Activated naive CD8-positive, alpha-beta T cell treated with anti-CD3 and anti-CD28 coated beads, Interleukin-2, amount 10 ng/mL, durations not matched to agents 7 days and 5 days (primary cell): Measurements from ENCODE around the gene RUFY4. TPM values are rescaled to one million over a fixed set of nuclear protein-coding genes. Genes with fewer than 3 reads are reported as not detected.
"Not testable (repeated sequence)": the region's sequence is repeated elsewhere in the genome, so short reads cannot be mapped to it uniquely, and the experiment has no call there.

ENCODE experiments used
- ATAC-seq: fragments of 150-1000 bp; cut with Tn5 transposase; one replicate; pipeline ENCODE4 v1.10.0; 2021; ENCODE audit warnings: low read depth, moderate library complexity
- POLR2A ChIA-PET: fragments of 350-600 bp; sonication (Branson Sonifier 250); formaldehyde crosslinking; loops from one replicate; lab custom pipeline; 2021; ENCODE audit warnings: antibody characterized with exemption; lab: Charles Lee
- DNase-seq: peaks from one replicate; pipeline ENCODE4 v3.0.0; 2021
- H3K27ac Mint-ChIP-seq: one replicate; pipeline ENCODE4 v1.8.0; 2022; ENCODE audit warnings: mild to moderate bottlenecking, mixed read lengths
- H3K27me3 Mint-ChIP-seq: one replicate; pipeline ENCODE4 v1.8.0; 2022; ENCODE audit warnings: mild to moderate bottlenecking, moderate library complexity, mixed read lengths
- H3K36me3 Mint-ChIP-seq: one replicate; pipeline ENCODE4 v1.8.0; 2021; ENCODE audit warnings: mild to moderate bottlenecking, mixed read lengths
- H3K4me1 Mint-ChIP-seq: one replicate; pipeline ENCODE4 v1.8.0; 2021; ENCODE audit warnings: mixed read lengths
- H3K4me3 Mint-ChIP-seq: one replicate; pipeline ENCODE4 v1.8.0; 2022; ENCODE audit warnings: mild to moderate bottlenecking, moderate library complexity, mixed read lengths
- H3K9me3 Mint-ChIP-seq: one replicate; pipeline ENCODE4 v1.8.0; 2021; ENCODE audit warnings: mixed read lengths
- total RNA-seq, 2 experiments: library from RNA; stranded (reverse); gene quantifications; one replicate each; pipeline ENCODE4 v1.2.3, GENCODE V29; 2021

The RUFY4 gene
- total RNA-seq, 2 experiments from 2014 or later = 3.0 to 4.9 TPM

DNA sequence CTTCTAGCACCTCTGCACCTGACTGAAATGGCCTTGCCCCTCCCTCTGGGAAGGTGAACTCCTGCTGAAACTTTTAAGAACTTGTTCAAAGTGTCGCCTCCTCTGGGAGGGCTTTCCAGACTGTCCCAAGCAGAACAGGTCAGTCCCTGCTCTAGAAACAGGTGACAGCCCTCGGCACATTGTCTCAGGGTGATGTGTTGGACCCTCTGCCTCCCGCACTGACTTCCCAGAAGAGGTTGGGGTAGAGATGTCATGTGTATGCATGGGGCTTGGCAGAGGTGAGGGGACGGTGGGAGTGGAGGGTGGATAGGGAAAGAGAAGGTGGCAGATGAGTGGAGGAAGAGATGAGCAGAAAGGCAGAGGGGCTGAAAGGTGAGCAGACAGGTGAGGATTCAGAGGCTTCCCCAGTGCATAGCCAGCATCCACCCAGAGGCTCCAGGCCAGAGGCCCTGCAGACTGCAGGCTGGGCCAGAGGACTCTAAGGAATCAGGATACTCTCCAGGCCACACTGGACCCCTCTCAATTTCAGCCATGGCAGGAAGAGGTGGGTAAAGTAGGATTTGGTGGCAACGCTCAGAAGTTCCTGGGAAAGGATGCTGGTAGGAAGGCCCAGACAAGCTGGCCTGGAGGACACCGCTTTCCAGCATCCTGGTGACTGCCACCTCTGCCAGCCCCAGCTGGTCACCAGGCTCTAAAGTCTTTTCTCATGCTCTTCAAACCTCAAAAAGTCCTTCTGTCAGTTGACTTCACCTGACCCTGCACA, 41.4 kb upstream of the RUFY4 start:
- POLR2A ChIA-PET = no interaction called here
- no peak overlapping the region for H3K4me3 Mint-ChIP-seq
- no peaks in the 10 kb centered on the region for H3K4me1 Mint-ChIP-seq
- DNase-seq (no peak), ATAC-seq (no peak)
- H3K9me3 Mint-ChIP-seq = no peaks in the 10 kb centered on the region
- no peak overlapping the region for H3K27ac Mint-ChIP-seq
- no peaks in the 10 kb centered on the region for H3K36me3 Mint-ChIP-seq
- no peaks in the 10 kb centered on the region for H3K27me3 Mint-ChIP-seq

DNA sequence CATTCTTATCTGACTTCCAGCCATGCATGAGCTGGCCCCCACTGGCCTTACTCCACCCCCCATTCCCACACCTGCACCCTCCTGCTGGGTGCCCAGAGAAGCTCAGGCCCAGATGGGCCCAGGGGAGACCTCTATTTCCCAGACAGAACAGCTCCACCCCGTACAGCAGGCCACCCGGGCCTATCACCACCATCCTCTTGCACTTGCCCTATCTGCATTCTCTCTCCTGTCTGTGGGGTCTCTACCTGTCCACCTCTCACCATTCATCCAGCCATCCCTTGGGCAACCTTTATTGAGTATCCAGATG, 40.9 kb upstream of the RUFY4 start:
- DNase-seq (no peak), ATAC-seq (no peak)
- Mint-ChIP-seq H3K4me3 (no peak overlapping the region), H3K27ac (peak overlapping the region; percentile 41), H3K4me1 (no peaks in the 10 kb centered on the region), H3K27me3 (no peaks in the 10 kb centered on the region), H3K36me3 (no peaks in the 10 kb centered on the region), H3K9me3 (no peaks in the 10 kb centered on the region)
- POLR2A ChIA-PET = no interaction called here

DNA sequence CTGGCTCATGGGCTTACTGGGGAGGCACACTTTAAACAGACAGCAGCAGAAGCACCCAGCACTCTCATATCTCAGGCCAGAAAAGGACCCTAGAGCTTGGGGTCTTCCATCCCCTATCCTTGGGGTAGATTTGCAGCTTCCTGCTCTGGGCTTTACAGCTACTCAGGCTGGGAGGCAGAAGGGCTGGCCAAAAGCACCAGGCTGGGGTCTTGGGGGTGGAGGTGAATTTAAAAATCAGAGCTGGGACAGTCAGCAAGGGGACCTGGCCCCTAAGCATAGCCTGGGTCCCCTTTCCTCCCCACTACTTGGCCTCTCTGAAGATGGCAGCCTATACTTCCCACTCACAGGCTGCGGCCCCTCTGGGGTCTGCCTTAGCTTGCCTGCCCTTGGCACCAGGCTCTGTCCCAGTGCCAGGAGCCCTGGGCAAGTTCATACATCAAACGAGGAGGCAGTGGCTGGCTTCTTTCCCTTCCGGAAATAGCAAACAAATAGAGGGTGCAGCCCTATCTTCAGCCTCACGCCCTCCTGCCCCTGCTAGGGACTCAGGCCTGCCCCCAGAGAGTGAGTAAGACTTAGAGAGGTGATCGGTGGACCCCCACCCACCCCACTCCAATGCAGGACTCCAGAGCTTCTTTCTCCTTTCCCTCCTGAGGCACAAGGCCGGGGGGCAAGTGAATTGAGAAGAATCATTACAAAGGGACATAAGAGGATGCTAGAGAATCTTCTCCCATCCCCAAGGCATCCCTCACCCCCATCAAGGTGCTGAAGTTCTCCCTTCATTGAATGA, 40.3 kb upstream of the RUFY4 start:
- ATAC-seq = no peak
- H3K27ac Mint-ChIP-seq = peak overlapping the region; percentile 41
- DNase-seq = no peak
- POLR2A ChIA-PET = no interaction called here
- no peaks in the 10 kb centered on the region for H3K4me1 Mint-ChIP-seq
- H3K36me3 Mint-ChIP-seq = no peaks in the 10 kb centered on the region
- H3K9me3 Mint-ChIP-seq = no peaks in the 10 kb centered on the region
- H3K4me3 Mint-ChIP-seq = no peak overlapping the region
- H3K27me3 Mint-ChIP-seq = no peaks in the 10 kb centered on the region

DNA sequence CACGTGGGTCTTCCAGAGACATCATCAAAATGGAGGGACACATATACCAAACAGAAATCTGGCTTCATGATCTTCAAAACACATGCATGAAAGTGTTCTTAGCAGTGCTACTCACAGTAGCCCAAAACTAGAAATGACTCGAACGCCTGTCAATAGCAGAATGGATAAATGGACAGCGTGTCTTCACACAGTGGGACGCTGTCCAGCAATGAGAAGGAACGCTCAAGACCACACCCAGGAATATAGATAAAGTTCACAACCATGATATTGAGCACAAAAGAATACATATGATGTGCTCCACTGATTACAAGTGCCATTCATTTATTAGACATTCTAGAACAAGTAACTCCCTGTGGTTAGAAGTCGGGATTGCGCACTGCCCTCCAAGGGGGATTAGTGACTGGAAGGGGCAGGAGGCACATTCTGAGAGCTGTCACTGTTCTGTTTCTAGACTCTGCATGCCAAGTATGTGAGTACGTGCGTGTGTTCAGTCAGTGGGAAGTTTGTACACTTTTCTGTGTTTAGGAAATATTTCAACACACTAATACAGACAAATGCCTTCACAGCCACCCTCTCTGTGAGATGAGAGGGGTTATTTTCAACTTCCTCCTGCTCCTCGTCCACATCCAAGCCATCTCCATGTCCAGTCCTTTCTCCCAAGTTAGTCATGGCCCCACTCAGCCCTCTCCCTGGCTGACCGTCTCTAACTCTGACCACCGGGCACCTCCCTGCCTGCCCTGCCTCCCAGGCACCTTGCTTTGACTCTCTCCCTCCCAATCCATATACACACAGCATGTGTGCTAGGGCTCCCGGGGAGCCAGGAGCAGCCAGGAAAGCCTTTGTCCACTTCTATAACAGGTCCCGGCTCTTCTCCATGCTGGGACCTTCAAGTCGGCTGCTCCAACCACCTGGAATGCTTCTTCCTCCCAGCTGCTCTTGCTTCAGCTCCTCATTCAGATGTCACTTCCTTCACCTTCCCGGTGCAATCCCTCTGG, 39.4 kb upstream of the RUFY4 start:
- Mint-ChIP-seq H3K27ac (no peak overlapping the region), H3K27me3 (no peaks in the 10 kb centered on the region), H3K36me3 (no peaks in the 10 kb centered on the region), H3K9me3 (no peaks in the 10 kb centered on the region), H3K4me3 (no peak overlapping the region), H3K4me1 (peaks cover 4% of the 10 kb centered on the region)
- DNase-seq = no peak
- POLR2A ChIA-PET = no interaction called here
- no peak for ATAC-seq

DNA sequence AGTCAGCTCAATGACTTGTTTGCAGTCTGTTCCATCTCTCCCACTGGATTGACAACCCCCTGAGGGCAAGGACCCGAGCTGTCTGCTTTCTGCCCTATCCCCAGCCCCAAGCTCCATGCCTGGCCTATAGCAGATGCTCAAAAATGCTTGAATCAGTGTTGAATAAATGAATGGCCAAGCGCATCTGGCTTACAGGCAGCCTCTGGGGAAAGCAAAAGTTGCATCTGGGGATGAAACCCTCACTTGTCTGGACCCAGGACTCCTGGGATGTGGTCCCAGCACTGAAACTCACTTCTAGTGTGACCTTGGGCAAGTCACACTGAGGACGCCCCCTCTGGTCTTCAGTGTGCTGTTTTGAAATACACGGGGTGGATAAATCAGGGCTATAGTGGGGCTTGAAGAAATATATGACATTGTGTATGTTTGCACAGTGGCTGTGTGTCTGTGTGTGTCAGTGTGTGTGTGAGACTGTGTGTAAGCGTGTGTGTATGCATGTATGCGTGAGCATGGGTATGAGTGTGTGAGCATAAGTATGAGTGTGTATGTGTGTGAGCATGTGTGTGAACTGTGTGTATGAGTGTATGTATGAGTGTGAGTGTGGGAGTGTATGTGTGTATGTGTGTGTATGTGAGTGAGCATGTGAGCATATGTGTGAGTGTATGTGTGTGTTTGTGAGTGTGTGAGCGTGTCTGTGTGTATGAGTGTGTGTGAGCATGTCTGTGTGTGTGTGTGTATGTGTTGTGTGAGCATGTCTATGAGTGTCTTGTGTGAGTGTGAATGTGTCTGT, 38.5 kb upstream of the RUFY4 start:
- peaks cover 6% of the 10 kb centered on the region for H3K4me1 Mint-ChIP-seq
- ATAC-seq (no peak), DNase-seq (no peak)
- H3K27ac Mint-ChIP-seq = no peak overlapping the region
- POLR2A ChIA-PET = no interaction called here
- H3K9me3 Mint-ChIP-seq = no peaks in the 10 kb centered on the region
- no peak overlapping the region for H3K4me3 Mint-ChIP-seq
- H3K36me3 Mint-ChIP-seq = no peaks in the 10 kb centered on the region
- H3K27me3 Mint-ChIP-seq = no peaks in the 10 kb centered on the region

DNA sequence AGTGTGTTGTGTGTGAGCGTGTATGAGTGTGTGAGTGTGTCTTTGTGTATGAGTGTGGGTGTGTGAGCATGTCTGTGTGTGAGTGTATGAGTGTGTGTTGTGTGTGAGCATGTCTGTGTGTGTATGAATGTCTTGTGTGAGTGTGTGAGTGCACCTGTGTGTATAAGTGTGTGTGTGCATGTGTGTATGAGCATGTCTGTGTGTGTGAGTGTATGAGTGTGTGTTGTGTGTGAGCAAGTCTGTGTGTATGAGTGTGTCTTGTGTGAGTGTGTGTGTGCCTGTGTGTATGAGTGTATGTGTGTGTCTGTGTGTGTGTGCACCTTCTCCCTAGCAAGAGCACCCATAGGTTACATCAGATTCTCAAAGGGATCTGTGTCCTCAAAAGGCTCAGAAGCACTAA, 37.8 kb upstream of the RUFY4 start:
- H3K36me3 Mint-ChIP-seq = no peaks in the 10 kb centered on the region
- peaks cover 8% of the 10 kb centered on the region for H3K4me1 Mint-ChIP-seq
- no peak overlapping the region for H3K27ac Mint-ChIP-seq
- ATAC-seq (no peak), DNase-seq (no peak)
- H3K27me3 Mint-ChIP-seq = no peaks in the 10 kb centered on the region
- no peak overlapping the region for H3K4me3 Mint-ChIP-seq
- no peaks in the 10 kb centered on the region for H3K9me3 Mint-ChIP-seq
- POLR2A ChIA-PET = no interaction called here

DNA sequence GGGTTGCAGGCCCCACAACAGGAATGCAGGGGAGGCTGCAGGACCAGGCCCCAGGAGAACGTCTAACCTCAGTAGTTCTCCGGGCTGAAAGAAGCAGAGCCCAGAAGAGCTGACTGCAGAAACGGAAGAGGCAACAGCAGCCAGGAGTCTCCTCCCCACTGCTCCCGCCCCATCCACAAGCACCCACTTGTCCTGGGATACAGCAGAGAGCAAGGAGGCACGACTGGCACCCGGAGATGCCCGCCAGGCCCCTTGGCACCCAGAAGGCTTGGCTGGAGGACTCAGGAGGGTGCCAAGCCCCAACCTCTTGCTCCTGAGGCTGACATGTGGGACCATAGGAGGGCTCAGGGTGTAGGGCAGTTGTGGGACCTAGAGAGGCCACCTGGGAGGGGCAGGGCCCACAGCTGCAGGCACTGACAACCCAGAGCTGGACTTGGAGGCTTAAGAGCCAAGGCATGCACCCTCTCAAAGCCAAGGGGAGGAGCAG, 37.2 kb upstream of the RUFY4 start:
- no peaks in the 10 kb centered on the region for H3K9me3 Mint-ChIP-seq
- DNase-seq (no peak), ATAC-seq (no peak)
- POLR2A ChIA-PET = interaction anchor here (0.5 kb wide), 1 partner anchor 628 kb away, joined by 3 read pairs; the partner anchor contains the start of genes BCS1L and ZNF142
- H3K4me3 Mint-ChIP-seq = no peak overlapping the region
- H3K36me3 Mint-ChIP-seq = no peaks in the 10 kb centered on the region
- no peak overlapping the region for H3K27ac Mint-ChIP-seq
- no peaks in the 10 kb centered on the region for H3K27me3 Mint-ChIP-seq
- H3K4me1 Mint-ChIP-seq = peaks cover 13% of the 10 kb centered on the region

DNA sequence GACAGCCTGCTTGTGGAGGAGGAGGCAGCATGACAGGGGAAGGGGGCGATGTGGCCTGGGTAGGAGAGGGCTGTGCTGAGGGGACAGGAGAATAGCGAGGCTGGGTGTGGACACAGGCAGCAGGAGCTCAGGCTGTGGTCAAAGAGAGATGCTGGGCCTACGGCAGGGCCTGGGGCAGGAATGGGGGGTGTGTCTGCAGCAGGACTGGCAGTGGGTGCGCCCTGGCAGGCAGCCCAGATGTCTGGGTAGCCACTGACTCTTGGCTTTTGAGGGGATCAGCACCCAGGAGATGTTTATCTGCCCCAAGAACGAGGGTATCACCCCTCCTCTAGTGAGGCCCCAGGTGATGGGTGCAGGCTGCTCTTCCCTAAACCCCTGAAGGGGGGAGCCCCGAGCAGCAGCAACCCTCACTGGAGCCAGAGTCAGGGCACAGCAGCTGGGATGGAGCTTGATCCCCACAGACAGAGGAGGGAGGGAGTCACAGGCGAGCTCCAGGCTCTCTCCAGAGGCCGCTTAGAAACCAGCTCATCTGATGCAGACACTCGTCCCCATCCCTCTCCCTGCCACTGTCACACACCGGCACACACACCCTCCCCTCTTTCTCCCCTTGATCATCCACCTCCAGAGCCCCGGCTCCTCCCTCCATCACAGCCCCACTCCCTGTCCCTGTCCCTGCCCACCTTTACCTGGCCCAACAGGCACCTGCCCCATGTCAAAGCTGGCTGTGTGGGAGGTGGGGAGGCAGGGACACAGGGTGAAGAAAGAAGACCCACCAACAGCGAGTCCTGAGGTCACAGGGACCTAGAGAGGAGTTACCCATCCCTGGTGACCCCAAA, 36.5 kb upstream of the RUFY4 start:
- ATAC-seq = no peak
- Mint-ChIP-seq H3K4me3 (no peak overlapping the region), H3K4me1 (peaks cover 13% of the 10 kb centered on the region), H3K27me3 (no peaks in the 10 kb centered on the region), H3K9me3 (no peaks in the 10 kb centered on the region), H3K36me3 (no peaks in the 10 kb centered on the region), H3K27ac (no peak overlapping the region)
- DNase-seq = no peak
- POLR2A ChIA-PET = interaction anchor here (0.5 kb wide), 1 partner anchor 627 kb away, joined by 3 read pairs; the partner anchor contains the start of genes BCS1L and ZNF142

DNA sequence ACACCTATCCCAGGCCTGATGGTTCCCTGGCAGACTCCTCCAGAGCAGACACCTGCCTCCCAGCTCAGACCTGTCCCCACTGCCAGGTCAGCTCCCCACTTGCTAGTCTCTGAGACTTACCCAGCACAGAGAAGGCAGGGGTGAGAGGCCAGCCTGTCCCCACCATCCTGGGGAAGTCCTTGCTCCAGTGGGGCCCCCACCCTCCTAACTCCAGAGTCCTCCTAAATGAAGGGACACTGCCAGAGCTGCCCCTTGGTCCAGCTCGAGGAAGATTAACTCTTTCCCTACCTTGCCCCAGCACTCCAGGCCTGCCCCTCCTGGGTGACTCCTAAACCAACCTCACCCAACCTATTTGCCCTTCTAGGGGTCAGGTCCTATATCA, 35.9 kb upstream of the RUFY4 start:
- peaks cover 13% of the 10 kb centered on the region for H3K4me1 Mint-ChIP-seq
- DNase-seq (no peak), ATAC-seq (no peak)
- H3K36me3 Mint-ChIP-seq = peaks cover 2% of the 10 kb centered on the region
- H3K27ac Mint-ChIP-seq = no peak overlapping the region
- no peaks in the 10 kb centered on the region for H3K9me3 Mint-ChIP-seq
- no peaks in the 10 kb centered on the region for H3K27me3 Mint-ChIP-seq
- H3K4me3 Mint-ChIP-seq = no peak overlapping the region
- POLR2A ChIA-PET = no interaction called here

DNA sequence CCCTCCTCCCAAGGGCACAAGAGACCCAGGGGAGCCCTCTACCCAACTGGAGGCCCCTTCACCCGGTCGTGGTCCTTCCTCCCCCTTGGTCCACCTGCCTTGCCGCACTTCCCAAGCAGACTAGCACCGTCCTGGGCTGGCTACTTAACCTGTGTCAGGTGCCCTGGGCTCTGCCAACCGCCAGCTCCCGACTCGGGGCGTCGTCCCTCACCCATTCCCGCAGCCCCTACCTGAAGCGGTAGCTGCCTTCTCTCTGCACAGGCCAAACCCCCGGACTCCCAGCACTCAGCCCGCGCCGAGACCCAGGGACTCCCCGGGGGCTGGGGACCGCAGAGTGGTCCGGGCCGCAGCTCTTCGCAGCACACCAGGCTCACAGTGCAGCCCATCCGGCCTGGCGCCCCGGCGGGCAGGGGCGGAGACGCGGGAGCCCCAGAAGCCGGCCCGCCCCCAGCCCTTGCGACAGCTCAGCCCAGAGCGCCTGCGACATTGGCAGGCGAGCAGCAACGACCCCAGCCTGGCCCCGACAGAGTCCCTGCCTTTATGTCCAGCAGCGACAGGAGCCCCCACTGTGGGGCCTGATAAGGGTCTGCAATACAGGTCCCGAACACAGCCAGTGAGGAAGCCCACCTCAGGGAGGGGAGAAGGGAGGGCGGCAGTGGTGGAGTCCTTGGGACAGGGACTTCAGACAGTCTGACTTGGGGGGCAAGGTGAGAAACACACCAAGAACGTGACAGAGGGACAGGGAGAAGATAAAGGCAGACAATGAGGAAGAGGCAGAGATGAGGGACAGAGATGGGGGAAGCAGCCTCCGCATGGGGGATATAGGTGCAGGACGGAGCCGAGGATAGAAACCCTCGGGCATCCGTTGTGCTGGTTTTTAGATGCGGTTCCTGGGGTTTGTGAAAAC, 35.2 kb upstream of the RUFY4 start:
- Mint-ChIP-seq H3K36me3 (peaks cover 3% of the 10 kb centered on the region), H3K27ac (peak overlapping the region; percentile 85), H3K9me3 (no peaks in the 10 kb centered on the region), H3K4me1 (peaks cover 18% of the 10 kb centered on the region), H3K27me3 (no peaks in the 10 kb centered on the region), H3K4me3 (peak overlapping the region; percentile 80)
- ATAC-seq (peak; percentile 7), DNase-seq (no peak)
- POLR2A ChIA-PET = no interaction called here

DNA sequence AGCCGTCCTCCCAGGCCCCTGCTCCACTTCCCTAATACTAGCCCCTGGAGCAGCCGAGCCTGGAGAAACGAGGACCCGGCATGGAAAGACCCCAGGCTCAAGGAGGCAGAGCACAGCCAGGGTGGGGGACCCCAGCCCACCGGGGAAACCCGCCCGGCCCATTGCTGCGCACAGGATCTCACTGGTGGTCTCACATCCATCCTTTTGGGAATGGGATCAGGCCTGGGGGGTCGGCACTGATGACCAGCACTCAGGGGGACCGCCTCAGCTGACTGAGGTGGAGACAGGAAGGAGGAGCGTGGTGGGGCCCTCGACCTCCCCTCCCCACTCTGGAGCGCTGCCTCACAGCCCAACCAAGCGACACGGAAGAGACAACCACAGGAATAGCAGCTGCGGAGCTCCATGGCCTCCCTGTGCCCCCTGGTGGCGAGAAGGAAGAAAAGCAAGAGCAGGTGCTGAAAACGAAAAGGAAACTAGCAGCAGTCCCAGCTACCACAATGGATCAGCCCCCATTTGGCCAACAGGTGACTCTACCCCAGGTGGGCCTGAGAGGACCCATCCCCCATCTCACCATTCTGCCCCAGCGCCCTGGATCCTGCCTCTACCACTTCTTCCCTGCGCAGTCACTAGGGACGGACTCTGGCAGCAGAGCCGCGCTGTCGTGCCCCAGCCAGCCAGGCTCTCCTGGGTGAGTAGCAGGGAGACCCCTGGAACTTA, 34.4 kb upstream of the RUFY4 start:
- peak overlapping the region; percentile 80 for H3K4me3 Mint-ChIP-seq
- H3K27ac Mint-ChIP-seq = peak overlapping the region; percentile 85
- ATAC-seq = peak; percentile 88
- POLR2A ChIA-PET, H3K27me3 Mint-ChIP-seq, H3K9me3 Mint-ChIP-seq, H3K36me3 Mint-ChIP-seq: not testable (repeated sequence)
- H3K4me1 Mint-ChIP-seq = peaks cover 24% of the 10 kb centered on the region
- DNase-seq = peak; percentile 64
